Calu3 (cell line): Measurements from ENCODE around the gene KIRREL3. TPM values are rescaled to one million over a fixed set of nuclear protein-coding genes. Genes with fewer than 3 reads are reported as not detected.
"Not testable (repeated sequence)": the region's sequence is repeated elsewhere in the genome, so short reads cannot be mapped to it uniquely, and the experiment has no call there.

Source experiments
- BruUV-seq: library from RNA; stranded (reverse); fragments of 400-500 nt; replicated peaks from 2 replicates; lab custom pipeline; 2021; lab: Mats Ljungman, UMichigan
- CTCF ChIA-PET: fragments of 300-600 bp; sonication (Branson Sonifier 250); formaldehyde crosslinking; loops from one replicate; lab custom pipeline; 2022; ENCODE audit warnings: antibody characterized with exemption; lab: Charles Lee
- DNase-seq: peaks from one replicate; pipeline ENCODE4 v3.0.0; 2022
- H3K27ac Mint-ChIP-seq: one replicate; pipeline ENCODE4 v1.8.0; 2022; ENCODE audit warnings: mixed read lengths; ENCODE audit not compliant: unreplicated experiment
- H3K27me3 Mint-ChIP-seq: one replicate; pipeline ENCODE4 v1.8.0; 2022; ENCODE audit warnings: mixed read lengths; ENCODE audit not compliant: unreplicated experiment
- H3K36me3 Mint-ChIP-seq: one replicate; pipeline ENCODE4 v1.8.0; 2022; ENCODE audit warnings: mild to moderate bottlenecking, moderate library complexity, mixed read lengths; ENCODE audit not compliant: insufficient read depth, unreplicated experiment
- H3K4me1 Mint-ChIP-seq: one replicate; pipeline ENCODE4 v1.8.0; 2022; ENCODE audit warnings: mild to moderate bottlenecking, low read depth, mixed read lengths; ENCODE audit not compliant: unreplicated experiment
- H3K4me3 Mint-ChIP-seq: one replicate; pipeline ENCODE4 v1.8.0; 2022; ENCODE audit warnings: mild to moderate bottlenecking, low read depth, moderate library complexity, mixed read lengths; ENCODE audit not compliant: unreplicated experiment
- H3K9me3 Mint-ChIP-seq: one replicate; pipeline ENCODE4 v1.8.0; 2022; ENCODE audit warnings: low read depth, mixed read lengths; ENCODE audit not compliant: unreplicated experiment
- intact Hi-C: fragments of 100-400 bp; cut with micrococcal nuclease; formaldehyde crosslinking; loops from one replicate; pipeline ENCODE4 v1.10.0; 2022; ENCODE audit not compliant: unreplicated experiment
- microRNA-seq: library from miRNA; unstranded; fragments of <30 nt; microRNA quantifications from one replicate; pipeline ENCODE4 v1.2.0, GENCODE V29; 2022
- total RNA-seq: library from RNA; stranded (reverse); gene quantifications from 2 replicates; pipeline ENCODE4 v1.2.3, GENCODE V29; 2022
- TF ChIP-seq, protein P1 (sequence below): fragments of 200-600 bp; IDR thresholded peaks from one replicate; pipeline ENCODE4 v1.8.0; 2022; ENCODE audit warnings: antibody characterized with exemption; ENCODE audit not compliant: unreplicated experiment

KIRREL3 gene
- total RNA-seq, 1 experiment from 2014 or later, result 0.26 TPM

- no peak overlapping the region for H3K4me3 Mint-ChIP-seq
- CTCF ChIA-PET, result no interaction called here
- intact Hi-C loops, result no loop called here
Measured at GRCh38 chr11:126380909-126381308, 619.7 kb downstream of the KIRREL3 start.

GRCh38 chr11:126378763-126379162 lies 621.8 kb downstream of the KIRREL3 start:
- intact Hi-C loops, result no loop called here
- no peaks in the 10 kb centered on the region for H3K36me3 Mint-ChIP-seq
- H3K4me1 Mint-ChIP-seq, result no peaks in the 10 kb centered on the region
- CTCF ChIA-PET, result no interaction called here
- DNase-seq, result no peak
- H3K4me3 Mint-ChIP-seq, result no peak overlapping the region
- H3K9me3 Mint-ChIP-seq, result no peaks in the 10 kb centered on the region
- no peaks in the 10 kb centered on the region for H3K27me3 Mint-ChIP-seq
- BruUV-seq, result no TSS peak
- H3K27ac Mint-ChIP-seq, result no peak overlapping the region
- TF ChIP-seq, protein P1, sequence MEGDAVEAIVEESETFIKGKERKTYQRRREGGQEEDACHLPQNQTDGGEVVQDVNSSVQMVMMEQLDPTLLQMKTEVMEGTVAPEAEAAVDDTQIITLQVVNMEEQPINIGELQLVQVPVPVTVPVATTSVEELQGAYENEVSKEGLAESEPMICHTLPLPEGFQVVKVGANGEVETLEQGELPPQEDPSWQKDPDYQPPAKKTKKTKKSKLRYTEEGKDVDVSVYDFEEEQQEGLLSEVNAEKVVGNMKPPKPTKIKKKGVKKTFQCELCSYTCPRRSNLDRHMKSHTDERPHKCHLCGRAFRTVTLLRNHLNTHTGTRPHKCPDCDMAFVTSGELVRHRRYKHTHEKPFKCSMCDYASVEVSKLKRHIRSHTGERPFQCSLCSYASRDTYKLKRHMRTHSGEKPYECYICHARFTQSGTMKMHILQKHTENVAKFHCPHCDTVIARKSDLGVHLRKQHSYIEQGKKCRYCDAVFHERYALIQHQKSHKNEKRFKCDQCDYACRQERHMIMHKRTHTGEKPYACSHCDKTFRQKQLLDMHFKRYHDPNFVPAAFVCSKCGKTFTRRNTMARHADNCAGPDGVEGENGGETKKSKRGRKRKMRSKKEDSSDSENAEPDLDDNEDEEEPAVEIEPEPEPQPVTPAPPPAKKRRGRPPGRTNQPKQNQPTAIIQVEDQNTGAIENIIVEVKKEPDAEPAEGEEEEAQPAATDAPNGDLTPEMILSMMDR, result no peak

More at GRCh38 chr11:126380909-126381308, 619.7 kb downstream of the KIRREL3 start:
- DNase-seq, result no peak
- Mint-ChIP-seq H3K27ac (no peak overlapping the region), H3K9me3 (no peaks in the 10 kb centered on the region), H3K27me3 (no peaks in the 10 kb centered on the region), H3K4me1 (peaks cover 2% of the 10 kb centered on the region), H3K36me3 (no peaks in the 10 kb centered on the region)
- no TSS peak for BruUV-seq
- TF ChIP-seq, protein P1, result no peak

DNA sequence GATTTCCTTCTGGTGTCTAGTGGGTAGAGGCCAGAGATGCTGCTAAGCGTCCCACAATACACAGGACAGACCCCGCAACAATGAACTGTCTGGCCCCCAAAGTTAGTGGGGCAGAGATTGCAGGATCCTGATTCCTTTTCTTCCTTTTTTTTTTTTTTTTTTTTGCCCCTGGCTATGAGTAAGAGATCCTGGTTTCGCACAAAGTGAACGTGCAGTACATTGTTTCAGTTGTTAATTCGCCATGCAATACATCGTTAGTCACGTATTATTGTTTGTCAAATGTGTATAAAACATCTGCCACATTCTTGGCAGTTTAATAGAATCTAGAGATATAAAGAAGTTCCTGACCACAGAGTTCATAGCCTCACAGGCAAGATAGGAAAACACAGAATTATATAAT lies 624.8 kb downstream of the KIRREL3 start:
- BruUV-seq, result no TSS peak
- no peak overlapping the region for H3K27ac Mint-ChIP-seq
- H3K9me3 Mint-ChIP-seq, result no peaks in the 10 kb centered on the region
- DNase-seq, result no peak
- CTCF ChIA-PET, result no interaction called here
- TF ChIP-seq, protein P1, result no peak
- intact Hi-C loops, result no loop called here
- peaks cover 10% of the 10 kb centered on the region for H3K4me1 Mint-ChIP-seq
- H3K27me3 Mint-ChIP-seq, result no peaks in the 10 kb centered on the region
- H3K36me3 Mint-ChIP-seq, result no peaks in the 10 kb centered on the region
- no peak overlapping the region for H3K4me3 Mint-ChIP-seq

DNA sequence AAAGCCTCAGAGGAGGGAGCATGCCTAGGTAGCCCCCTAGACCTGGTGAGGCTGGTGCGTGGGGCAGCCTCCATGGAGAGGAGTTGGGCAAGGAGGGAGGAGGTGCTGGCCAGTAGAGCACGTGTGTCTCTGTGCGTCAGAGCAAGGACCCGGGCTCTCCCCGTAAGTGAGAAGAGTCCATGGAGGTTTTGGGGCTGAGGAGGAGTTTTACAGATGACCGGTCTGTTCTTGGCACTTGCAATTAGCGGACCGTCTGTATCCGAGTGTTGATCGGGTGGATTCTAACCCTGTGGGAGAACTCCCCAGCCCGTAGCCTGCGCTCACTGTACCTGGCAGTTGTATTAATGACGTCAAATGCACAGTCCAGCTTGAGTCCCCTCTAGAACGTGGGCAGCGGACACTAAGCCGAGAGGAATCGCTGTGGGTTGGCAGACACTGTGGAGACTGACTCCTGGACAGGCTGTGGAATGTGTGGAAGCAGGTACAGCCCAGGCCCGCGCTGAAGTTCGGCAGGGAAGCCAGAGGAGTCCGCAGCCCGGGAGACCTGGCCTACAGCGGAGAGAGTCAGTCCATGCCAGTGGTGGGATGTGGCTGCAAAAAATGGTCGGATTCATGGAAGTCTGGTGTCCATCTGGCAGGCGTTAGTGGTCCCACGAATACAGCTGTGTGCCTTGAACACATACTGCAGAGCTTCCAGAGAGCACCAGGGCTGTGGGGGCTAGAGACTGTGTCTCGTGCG lies 625.8 kb downstream of the KIRREL3 start:
- H3K27ac Mint-ChIP-seq, H3K27me3 Mint-ChIP-seq, CTCF ChIA-PET, intact Hi-C loops, H3K36me3 Mint-ChIP-seq, BruUV-seq, DNase-seq, H3K4me3 Mint-ChIP-seq, H3K9me3 Mint-ChIP-seq, H3K4me1 Mint-ChIP-seq: not testable (repeated sequence)

DNA sequence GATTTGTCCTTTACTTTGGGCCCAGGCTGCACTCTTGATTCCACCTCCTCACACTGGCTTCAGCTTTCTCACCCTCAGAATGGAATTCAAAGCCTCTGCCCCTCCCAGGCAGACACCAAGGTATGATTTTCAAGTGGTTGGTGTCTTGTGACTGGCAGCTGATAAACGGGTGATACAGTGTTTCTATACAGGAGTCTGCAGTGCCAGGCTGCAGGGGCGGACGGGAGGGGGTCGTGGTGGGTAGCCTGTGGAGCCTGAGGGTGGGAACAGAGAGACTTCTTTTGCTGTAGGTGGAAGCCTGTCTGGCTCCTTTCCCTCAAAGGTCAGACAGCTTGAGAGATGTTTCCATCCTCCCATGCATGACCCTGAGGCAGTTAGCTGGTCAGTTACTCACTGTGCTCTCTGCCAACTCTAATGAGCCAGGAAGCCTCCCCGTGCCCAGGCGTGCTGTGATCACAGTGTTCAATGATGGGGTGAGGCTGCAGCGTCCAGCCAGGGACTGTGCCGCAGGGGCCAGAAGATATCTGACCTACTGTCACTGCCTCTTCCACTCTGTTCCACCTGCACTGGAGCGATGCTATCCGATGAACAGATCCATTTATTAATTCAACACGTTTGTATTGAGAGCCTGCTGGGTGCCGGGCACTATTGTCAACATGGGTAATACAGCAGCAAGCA lies 627.0 kb downstream of the KIRREL3 start:
- H3K4me1 Mint-ChIP-seq, DNase-seq, H3K27ac Mint-ChIP-seq, intact Hi-C loops, BruUV-seq, H3K9me3 Mint-ChIP-seq, CTCF ChIA-PET, H3K4me3 Mint-ChIP-seq, H3K27me3 Mint-ChIP-seq, H3K36me3 Mint-ChIP-seq: not testable (repeated sequence)

Small RNA genes within 50 kb of the gene (microRNA-seq; reads per million reads assigned to microRNA genes)
- gene MIR3167, result not detected
